Measurements from ENCODE around the gene PDE7B.

Gene PDE7B

GRCh38 chr6:136148523-136148922 is 297.0 kb downstream of the PDE7B start:
- H3K4me3 Mint-ChIP-seq: no peak overlapping the region
- no peak overlapping the region for H3K27ac Mint-ChIP-seq
- peaks cover 11 to 42% of the 10 kb centered on the region in 2 donors for H3K27me3 Mint-ChIP-seq
- ATAC-seq (replicated peaks) (no peak), DNase-seq (no peak)
- H3K9me3 Mint-ChIP-seq: no peaks in the 10 kb centered on the region
- no peaks in the 10 kb centered on the region for H3K36me3 Mint-ChIP-seq (ENCODE audit: insufficient read depth)
- H3K4me1 Mint-ChIP-seq (ENCODE audit: low read depth in 2 of 2): no peaks in the 10 kb centered on the region

- Mint-ChIP-seq H3K4me3 (no peak overlapping the region), H3K27ac (no peak overlapping the region), H3K9me3 (no peaks in the 10 kb centered on the region), H3K27me3 (peaks cover 17 to 42% of the 10 kb centered on the region in 2 donors), H3K36me3 (ENCODE audit: insufficient read depth) (no peaks in the 10 kb centered on the region), H3K4me1 (ENCODE audit: low read depth in 2 of 2) (no peaks in the 10 kb centered on the region)
- ATAC-seq (replicated peaks) (no peak), DNase-seq (no peak)
Measured at GRCh38 chr6:136149311-136149710, 297.8 kb downstream of the PDE7B start.

GRCh38 chr6:136150961-136151360 is 299.5 kb downstream of the PDE7B start:
- no peak overlapping the region for H3K4me3 Mint-ChIP-seq
- no peaks in the 10 kb centered on the region for H3K9me3 Mint-ChIP-seq
- ATAC-seq (replicated peaks): no peak
- no peaks in the 10 kb centered on the region for H3K4me1 Mint-ChIP-seq (ENCODE audit: low read depth in 2 of 2)
- H3K27me3 Mint-ChIP-seq: peaks cover 20 to 30% of the 10 kb centered on the region in 2 donors
- no peak for DNase-seq
- H3K27ac Mint-ChIP-seq: no peak overlapping the region
- no peaks in the 10 kb centered on the region for H3K36me3 Mint-ChIP-seq (ENCODE audit: insufficient read depth)

GRCh38 chr6:136153707-136154375 is 302.3 kb downstream of the PDE7B start:
- DNase-seq (no peak), ATAC-seq (replicated peaks) (no peak)
- H3K36me3 Mint-ChIP-seq (ENCODE audit: insufficient read depth): no peaks in the 10 kb centered on the region
- no peaks in the 10 kb centered on the region for H3K4me1 Mint-ChIP-seq (ENCODE audit: low read depth in 2 of 2)
- no peaks in the 10 kb centered on the region for H3K9me3 Mint-ChIP-seq
- H3K27ac Mint-ChIP-seq: no peak overlapping the region
- peaks cover 19 to 29% of the 10 kb centered on the region in 2 donors for H3K27me3 Mint-ChIP-seq
- no peak overlapping the region for H3K4me3 Mint-ChIP-seq

- Mint-ChIP-seq H3K27ac (no peak overlapping the region), H3K4me3 (no peak overlapping the region), H3K27me3 (peaks cover 18 to 19% of the 10 kb centered on the region in 2 donors), H3K36me3 (ENCODE audit: insufficient read depth) (no peaks in the 10 kb centered on the region), H3K4me1 (ENCODE audit: low read depth in 2 of 2) (no peaks in the 10 kb centered on the region), H3K9me3 (no peaks in the 10 kb centered on the region)
- ATAC-seq (replicated peaks) (no peak), DNase-seq (no peak)
Measured at GRCh38 chr6:136155191-136155590, 303.7 kb downstream of the PDE7B start.

GRCh38 chr6:136157743-136158142 is 306.2 kb downstream of the PDE7B start:
- Mint-ChIP-seq H3K27me3 (peaks cover 19 to 21% of the 10 kb centered on the region in 2 donors), H3K36me3 (ENCODE audit: insufficient read depth) (no peaks in the 10 kb centered on the region), H3K4me3 (no peak overlapping the region), H3K9me3 (no peaks in the 10 kb centered on the region), H3K27ac (no peak overlapping the region), H3K4me1 (ENCODE audit: low read depth in 2 of 2) (no peaks in the 10 kb centered on the region)
- DNase-seq (no peak), ATAC-seq (replicated peaks) (no peak)

GRCh38 chr6:136158387-136158821 is 306.9 kb downstream of the PDE7B start:
- Mint-ChIP-seq H3K4me1 (ENCODE audit: low read depth in 2 of 2) (no peaks in the 10 kb centered on the region), H3K36me3 (ENCODE audit: insufficient read depth) (no peaks in the 10 kb centered on the region), H3K9me3 (no peaks in the 10 kb centered on the region), H3K4me3 (no peak overlapping the region), H3K27me3 (peaks cover 19% of the 10 kb centered on the region in 2 donors), H3K27ac (no peak overlapping the region)
- ATAC-seq (replicated peaks) (no peak), DNase-seq (no peak)

GRCh38 chr6:136158971-136159370 is 307.5 kb downstream of the PDE7B start:
- H3K27ac Mint-ChIP-seq: no peak overlapping the region
- no peaks in the 10 kb centered on the region for H3K4me1 Mint-ChIP-seq (ENCODE audit: low read depth in 2 of 2)
- H3K4me3 Mint-ChIP-seq: no peak overlapping the region
- DNase-seq (no peak), ATAC-seq (replicated peaks) (no peak)
- no peaks in the 10 kb centered on the region for H3K9me3 Mint-ChIP-seq
- peaks cover 16 to 19% of the 10 kb centered on the region in 2 donors for H3K27me3 Mint-ChIP-seq
- H3K36me3 Mint-ChIP-seq (ENCODE audit: insufficient read depth): no peaks in the 10 kb centered on the region

- no peaks in the 10 kb centered on the region for H3K4me1 Mint-ChIP-seq (ENCODE audit: low read depth in 2 of 2)
- DNase-seq (no peak), ATAC-seq (replicated peaks) (no peak)
- no peak overlapping the region for H3K27ac Mint-ChIP-seq
- H3K9me3 Mint-ChIP-seq: no peaks in the 10 kb centered on the region
- H3K4me3 Mint-ChIP-seq: no peak overlapping the region
- no peaks in the 10 kb centered on the region for H3K36me3 Mint-ChIP-seq (ENCODE audit: insufficient read depth)
- H3K27me3 Mint-ChIP-seq: peaks cover 8 to 19% of the 10 kb centered on the region in 2 donors
Measured at GRCh38 chr6:136160250-136160649, 308.7 kb downstream of the PDE7B start.

- Mint-ChIP-seq H3K36me3 (ENCODE audit: insufficient read depth) (no peaks in the 10 kb centered on the region), H3K9me3 (no peaks in the 10 kb centered on the region), H3K27ac (no peak overlapping the region), H3K27me3 (peaks cover 12 to 28% of the 10 kb centered on the region in 2 donors), H3K4me3 (no peak overlapping the region), H3K4me1 (ENCODE audit: low read depth in 2 of 2) (no peaks in the 10 kb centered on the region)
- no peak for ATAC-seq (replicated peaks)
- no peak for DNase-seq
Measured at GRCh38 chr6:136161950-136162349, 310.4 kb downstream of the PDE7B start.

GRCh38 chr6:136163260-136163659 is 311.8 kb downstream of the PDE7B start:
- Mint-ChIP-seq H3K27ac (no peak overlapping the region), H3K4me3 (no peak overlapping the region), H3K36me3 (ENCODE audit: insufficient read depth) (no peaks in the 10 kb centered on the region), H3K4me1 (ENCODE audit: low read depth in 2 of 2) (no peaks in the 10 kb centered on the region), H3K9me3 (no peaks in the 10 kb centered on the region), H3K27me3 (peaks cover 20 to 27% of the 10 kb centered on the region in 2 donors)
- ATAC-seq (replicated peaks) (no peak), DNase-seq (no peak)

- Mint-ChIP-seq H3K4me1 (ENCODE audit: low read depth in 2 of 2) (no peaks in the 10 kb centered on the region), H3K4me3 (no peak overlapping the region), H3K27ac (no peak overlapping the region), H3K27me3 (peaks cover 16 to 20% of the 10 kb centered on the region in 2 donors), H3K36me3 (ENCODE audit: insufficient read depth) (no peaks in the 10 kb centered on the region), H3K9me3 (no peaks in the 10 kb centered on the region)
- DNase-seq (no peak), ATAC-seq (replicated peaks) (no peak)
Measured at GRCh38 chr6:136166815-136167214, 315.3 kb downstream of the PDE7B start.

- H3K4me1 Mint-ChIP-seq (ENCODE audit: low read depth in 2 of 2): no peaks in the 10 kb centered on the region
- H3K9me3 Mint-ChIP-seq: no peaks in the 10 kb centered on the region
- ATAC-seq (replicated peaks) (no peak), DNase-seq (no peak)
- H3K27ac Mint-ChIP-seq: no peak overlapping the region
- no peaks in the 10 kb centered on the region for H3K36me3 Mint-ChIP-seq (ENCODE audit: insufficient read depth)
- peaks cover 23 to 28% of the 10 kb centered on the region in 2 donors for H3K27me3 Mint-ChIP-seq
- H3K4me3 Mint-ChIP-seq: no peak overlapping the region
Measured at GRCh38 chr6:136169394-136170148, 318.1 kb downstream of the PDE7B start.

GRCh38 chr6:136171231-136171630 is 319.7 kb downstream of the PDE7B start:
- no peak overlapping the region for H3K27ac Mint-ChIP-seq
- H3K4me3 Mint-ChIP-seq: no peak overlapping the region
- H3K36me3 Mint-ChIP-seq (ENCODE audit: insufficient read depth): no peaks in the 10 kb centered on the region
- ATAC-seq (replicated peaks) (no peak), DNase-seq (no peak)
- H3K27me3 Mint-ChIP-seq: peaks cover 18 to 21% of the 10 kb centered on the region in 2 donors
- no peaks in the 10 kb centered on the region for H3K4me1 Mint-ChIP-seq (ENCODE audit: low read depth in 2 of 2)
- H3K9me3 Mint-ChIP-seq: no peaks in the 10 kb centered on the region
